Purkinje cell (primary cell): ENCODE measurements around the gene NFXL1. TPM values are rescaled to one million over a fixed set of nuclear protein-coding genes. Genes with fewer than 3 reads are reported as not detected.

Experiments used
- polyA plus RNA-seq: library from polyadenylated mRNA; unstranded; fragments of >200 nt; fragmentation: Nextera tagmentation; gene quantifications from 2 replicates; pipeline ENCODE4 v1.2.1, GENCODE V29; 2014

The NFXL1 gene
- polyA plus RNA-seq: 4.6 and 8.6 TPM in 2 replicates

GRCh38 chr4:47914220-47914925, at the start of gene NFXL1:
NFXL1 (minus strand) TSS chr4:47914583; CDS start chr4:47914203, 380 bp downstream.

GRCh38 chr4:47837908-47838294, 76.5 kb downstream of the NFXL1 start, which contains the start of gene CORIN:
CORIN (minus strand) TSS chr4:47838067; CDS start chr4:47837949, 118 bp downstream.

Other genes with a start within 250 kb of the NFXL1 start
- 1.2 and 1.7 TPM in 2 replicates for gene CORIN, start 76.5 kb downstream of the NFXL1 start, polyA plus RNA-seq
- gene CNGA1, start 102.1 kb upstream of the NFXL1 start, polyA plus RNA-seq: 0.46 TPM in 1 of 2 replicates, not detected in the other
- gene NIPAL1, start 102.2 kb upstream of the NFXL1 start, polyA plus RNA-seq: 0.50 and 0.80 TPM in 2 replicates
- gene TXK, start 219.7 kb upstream of the NFXL1 start, polyA plus RNA-seq: 0.85 TPM in 1 of 2 replicates, not detected in the other